Thyroid gland (tissue), 4 donors: ENCODE measurements around the gene FSTL1. TPM values are rescaled to one million over a fixed set of nuclear protein-coding genes. Genes with fewer than 3 reads are reported as not detected.
A peak's percentile ranks its signal among the peaks of the same experiment; 100 is the strongest.

Experiments used
- DNase-seq, 2 donors: peaks; one replicate each; pipeline ENCODE4 v3.0.0-alpha.2; 2019
- H3K27ac ChIP-seq, 3 donors: fragments of 200-600 bp; sonication (generic); 1 replicate in 2 of 3; 2 replicates in 1 of 3; pipeline ENCODE4 v1.5.1; 2016 to 2019; ENCODE audit warnings: mild to moderate bottlenecking in 1 of 3, moderate library complexity in 1 of 3
- H3K27me3 ChIP-seq: fragments of 200-600 bp; sonication (generic); one replicate; pipeline ENCODE4 v1.5.1; 2019
- H3K36me3 ChIP-seq, 2 donors: fragments of 200-600 bp; sonication (generic); one replicate each; pipeline ENCODE4 v1.5.1; 2016 to 2019
- H3K4me1 ChIP-seq, 2 donors: fragments of 200-600 bp; sonication (generic); one replicate each; pipeline ENCODE4 v1.5.1; 2017 to 2019
- H3K4me3 ChIP-seq, 3 donors: fragments of 200-600 bp; sonication (generic); replicated peaks in 1 of 3; 1 replicate in 2 of 3; 2 replicates in 1 of 3; pipeline ENCODE4 v1.5.1; 2016; ENCODE audit warnings: mild to moderate bottlenecking in 1 of 3
- H3K9me3 ChIP-seq: fragments of 200-600 bp; sonication (generic); one replicate; pipeline ENCODE4 v1.5.1; 2017
- POLR2A ChIP-seq, 2 donors: fragments of 450-650 bp; IDR thresholded peaks; one replicate each; pipeline ENCODE4 v1.6.1; 2017; ENCODE audit warnings: antibody characterized with exemption in 2 of 2, mild to moderate bottlenecking in 2 of 2, moderate library complexity in 1 of 2
- WGBS, 2 donors: methylation state at CpG; one replicate each; pipeline ENCODE4 v1.1.5; 2017; 5-methylcytosine and 5-hydroxymethylcytosine counted together
- intact Hi-C: fragments of 100-400 bp; cut with DNase I; formaldehyde crosslinking; loops from one replicate; pipeline ENCODE4 v1.15.1; 2023
- total RNA-seq, 4 donors: library from RNA; depleted of rRNA; stranded (reverse); fragments of >200 nt; gene quantifications; one replicate each; pipeline ENCODE4 v1.2.3, GENCODE V29; 2016
- TF ChIP-seq, protein P1 (sequence below), 6 experiments: fragments of 200-600 bp in 3 of 6; fragments of 450-650 bp in 3 of 6; sonication (generic) in 3 of 6; IDR thresholded peaks; one replicate each; pipeline ENCODE4 v1.5.1; 2016 to 2019; ENCODE audit warnings: antibody characterized with exemption in 6 of 6, mild to moderate bottlenecking in 2 of 6, inconsistent platforms in 1 of 6, moderate library complexity in 1 of 6

FSTL1 gene
- total RNA-seq, 4 donors from 2014 or later = 135 to 268 (median 228) TPM

- H3K36me3 ChIP-seq = no peaks in the 10 kb centered on the region
- H3K27me3 ChIP-seq = no peaks in the 10 kb centered on the region
- no peak overlapping the region for H3K4me3 ChIP-seq
- no peak for DNase-seq
- H3K4me1 ChIP-seq = peaks cover 13 to 33% of the 10 kb centered on the region in 2 donors
- no peak overlapping the region for H3K27ac ChIP-seq
- no peaks in the 10 kb centered on the region for H3K9me3 ChIP-seq
- 84 to 86% methylated on average over 3 of the region's 3 CpGs for WGBS, 2 donors
- intact Hi-C loops = loop anchor here (5.0 to 10.0 kb wide), 3 partner anchors 75 to 138 kb away; partner anchors contain the start of gene LRRC58
- TF ChIP-seq, protein P1, sequence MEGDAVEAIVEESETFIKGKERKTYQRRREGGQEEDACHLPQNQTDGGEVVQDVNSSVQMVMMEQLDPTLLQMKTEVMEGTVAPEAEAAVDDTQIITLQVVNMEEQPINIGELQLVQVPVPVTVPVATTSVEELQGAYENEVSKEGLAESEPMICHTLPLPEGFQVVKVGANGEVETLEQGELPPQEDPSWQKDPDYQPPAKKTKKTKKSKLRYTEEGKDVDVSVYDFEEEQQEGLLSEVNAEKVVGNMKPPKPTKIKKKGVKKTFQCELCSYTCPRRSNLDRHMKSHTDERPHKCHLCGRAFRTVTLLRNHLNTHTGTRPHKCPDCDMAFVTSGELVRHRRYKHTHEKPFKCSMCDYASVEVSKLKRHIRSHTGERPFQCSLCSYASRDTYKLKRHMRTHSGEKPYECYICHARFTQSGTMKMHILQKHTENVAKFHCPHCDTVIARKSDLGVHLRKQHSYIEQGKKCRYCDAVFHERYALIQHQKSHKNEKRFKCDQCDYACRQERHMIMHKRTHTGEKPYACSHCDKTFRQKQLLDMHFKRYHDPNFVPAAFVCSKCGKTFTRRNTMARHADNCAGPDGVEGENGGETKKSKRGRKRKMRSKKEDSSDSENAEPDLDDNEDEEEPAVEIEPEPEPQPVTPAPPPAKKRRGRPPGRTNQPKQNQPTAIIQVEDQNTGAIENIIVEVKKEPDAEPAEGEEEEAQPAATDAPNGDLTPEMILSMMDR (IDR thresholded peaks at IDR 0.05) = no peak
- TF ChIP-seq POLR2A (IDR thresholded peaks at IDR 0.05) = no peak
These were observed 31.0 kb downstream of the FSTL1 start for GRCh38 chr3:120419797-120420196.

- no peak overlapping the region for H3K4me3 ChIP-seq
- intact Hi-C loops = loop anchor here (5.0 to 10.0 kb wide), 2 partner anchors 74 to 138 kb away; partner anchors contain the start of gene LRRC58
- H3K27ac ChIP-seq = no peak overlapping the region
- 8 to 22% methylated on average over 6 of the region's 6 CpGs for WGBS, 2 donors
- H3K9me3 ChIP-seq = no peaks in the 10 kb centered on the region
- peaks cover 13 to 31% of the 10 kb centered on the region in 2 donors for H3K4me1 ChIP-seq
- TF ChIP-seq, protein P1 (IDR thresholded peaks at IDR 0.05) = peak in 5 of 6 experiments; percentile 21 to 86 (median 72)
- no peak for TF ChIP-seq POLR2A (IDR thresholded peaks at IDR 0.05)
- DNase-seq = peak; percentile 72 to 74
- no peaks in the 10 kb centered on the region for H3K27me3 ChIP-seq
- H3K36me3 ChIP-seq = no peaks in the 10 kb centered on the region
These were observed 31.8 kb downstream of the FSTL1 start for GRCh38 chr3:120418866-120419490.

DNA sequence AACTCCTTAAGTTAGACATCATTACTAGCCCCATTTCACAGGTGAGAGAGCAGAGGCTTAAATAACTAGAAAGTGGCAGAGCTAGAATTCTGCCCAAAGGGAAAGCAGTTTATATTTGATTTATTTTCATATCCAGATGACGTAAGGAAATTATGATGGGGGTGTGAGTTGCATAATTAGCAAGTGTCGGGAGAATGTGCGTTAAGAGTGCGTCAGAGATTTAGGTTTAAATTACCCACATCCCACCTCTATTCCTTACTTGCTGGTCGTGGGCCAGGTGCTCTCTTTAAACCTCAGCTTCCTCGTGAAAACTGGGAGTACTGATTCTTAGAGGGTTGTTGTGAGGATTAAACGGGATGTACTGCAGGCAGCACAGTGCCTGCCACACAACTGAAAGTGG lies 32.3 kb downstream of the FSTL1 start:
- H3K4me1 ChIP-seq = peaks cover 13 to 31% of the 10 kb centered on the region in 2 donors
- no peak overlapping the region for H3K4me3 ChIP-seq
- no peak overlapping the region for H3K27ac ChIP-seq
- H3K9me3 ChIP-seq = no peaks in the 10 kb centered on the region
- TF ChIP-seq, protein P1 (IDR thresholded peaks at IDR 0.05) = no peak
- no peak for DNase-seq
- no peaks in the 10 kb centered on the region for H3K27me3 ChIP-seq
- no peaks in the 10 kb centered on the region for H3K36me3 ChIP-seq
- intact Hi-C loops = loop anchor here (5.0 to 10.0 kb wide), 2 partner anchors 74 to 139 kb away; partner anchors contain the start of gene LRRC58
- 63% methylated on average over 7 of the region's 7 CpGs for WGBS, 2 donors

- intact Hi-C loops = loop anchor here (2.0 to 10.0 kb wide), 3 partner anchors 73 to 171 kb away; partner anchors contain the start of gene LRRC58
- H3K9me3 ChIP-seq = no peaks in the 10 kb centered on the region
- peaks cover 0 to 4% of the 10 kb centered on the region in 2 donors for H3K36me3 ChIP-seq
- H3K27ac ChIP-seq = peak overlapping the region; percentile 51 to 79 (median 58)
- H3K4me3 ChIP-seq = no peak overlapping the region
- H3K4me1 ChIP-seq = peaks cover 13 to 31% of the 10 kb centered on the region in 2 donors
- WGBS, 2 donors = 1 to 4% methylated on average over 9 of the region's 9 CpGs
- no peaks in the 10 kb centered on the region for H3K27me3 ChIP-seq
- DNase-seq = peak; percentile 95 to 96
- TF ChIP-seq, protein P1 (IDR thresholded peaks at IDR 0.05) = peak; percentile 68 to 98 (median 88)
- TF ChIP-seq POLR2A (IDR thresholded peaks at IDR 0.05) = peak in 1 of 2 donors; percentile 62
These were observed 33.4 kb downstream of the FSTL1 start for GRCh38 chr3:120417272-120417911.

GRCh38 chr3:120416868-120417267 lies 33.9 kb downstream of the FSTL1 start:
- H3K9me3 ChIP-seq = no peaks in the 10 kb centered on the region
- no peaks in the 10 kb centered on the region for H3K27me3 ChIP-seq
- WGBS, 2 donors = 13 to 21% methylated on average over 2 of the region's 2 CpGs
- intact Hi-C loops = loop anchor here (2.0 to 10.0 kb wide), 3 partner anchors 72 to 170 kb away; partner anchors contain the start of gene LRRC58
- no peak overlapping the region for H3K4me3 ChIP-seq
- no peak for DNase-seq
- peaks cover 0 to 6% of the 10 kb centered on the region in 2 donors for H3K36me3 ChIP-seq
- peak overlapping the region in 2 of 3 donors; percentile 31 to 79 for H3K27ac ChIP-seq
- no peak for TF ChIP-seq POLR2A (IDR thresholded peaks at IDR 0.05)
- TF ChIP-seq, protein P1 (IDR thresholded peaks at IDR 0.05) = no peak
- peaks cover 13 to 30% of the 10 kb centered on the region in 2 donors for H3K4me1 ChIP-seq
